ENCODE results near the gene KTN1.

KTN1 gene

GRCh38 chr14:55730592-55731310, 150.7 kb downstream of the KTN1 start:
- H3K4me1 ChIP-seq (ENCODE audit: insufficient read depth, low read length, severe bottlenecking), result no peaks in the 10 kb centered on the region
- H3F3A ChIP-seq (ENCODE audit: insufficient read depth, low read length), result no peaks in the 10 kb centered on the region
- no peaks in the 10 kb centered on the region for H4K20me1 ChIP-seq (ENCODE audit: insufficient read depth, low read length)
- no peak overlapping the region for H3K4me2 ChIP-seq (ENCODE audit: low read length)
- no peak overlapping the region for H3K9ac ChIP-seq (ENCODE audit: low read length)
- H3K36me3 ChIP-seq (ENCODE audit: insufficient read depth, low read length), result no peaks in the 10 kb centered on the region
- TF ChIP-seq, protein P1, sequence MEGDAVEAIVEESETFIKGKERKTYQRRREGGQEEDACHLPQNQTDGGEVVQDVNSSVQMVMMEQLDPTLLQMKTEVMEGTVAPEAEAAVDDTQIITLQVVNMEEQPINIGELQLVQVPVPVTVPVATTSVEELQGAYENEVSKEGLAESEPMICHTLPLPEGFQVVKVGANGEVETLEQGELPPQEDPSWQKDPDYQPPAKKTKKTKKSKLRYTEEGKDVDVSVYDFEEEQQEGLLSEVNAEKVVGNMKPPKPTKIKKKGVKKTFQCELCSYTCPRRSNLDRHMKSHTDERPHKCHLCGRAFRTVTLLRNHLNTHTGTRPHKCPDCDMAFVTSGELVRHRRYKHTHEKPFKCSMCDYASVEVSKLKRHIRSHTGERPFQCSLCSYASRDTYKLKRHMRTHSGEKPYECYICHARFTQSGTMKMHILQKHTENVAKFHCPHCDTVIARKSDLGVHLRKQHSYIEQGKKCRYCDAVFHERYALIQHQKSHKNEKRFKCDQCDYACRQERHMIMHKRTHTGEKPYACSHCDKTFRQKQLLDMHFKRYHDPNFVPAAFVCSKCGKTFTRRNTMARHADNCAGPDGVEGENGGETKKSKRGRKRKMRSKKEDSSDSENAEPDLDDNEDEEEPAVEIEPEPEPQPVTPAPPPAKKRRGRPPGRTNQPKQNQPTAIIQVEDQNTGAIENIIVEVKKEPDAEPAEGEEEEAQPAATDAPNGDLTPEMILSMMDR (IDR thresholded peaks at IDR 0.05; ENCODE audit: low read length), result no peak
- no peak for TF ChIP-seq EZH2 (IDR thresholded peaks at IDR 0.05; ENCODE audit: borderline replicate concordance, low read length)
- H3K9me3 ChIP-seq (ENCODE audit: low read length), result no peaks in the 10 kb centered on the region
- H2AFZ ChIP-seq (ENCODE audit: low read length), result no peak overlapping the region
- no peak overlapping the region for H3K4me3 ChIP-seq (ENCODE audit: low read depth, low read length, poor library complexity, severe bottlenecking)
- no peak overlapping the region for H3K27ac ChIP-seq (ENCODE audit: low read depth, low read length, poor library complexity, severe bottlenecking)
- no peaks in the 10 kb centered on the region for H3K9me2 ChIP-seq (ENCODE audit: low read depth, low read length)
- no peaks in the 10 kb centered on the region for H3K79me2 ChIP-seq (ENCODE audit: insufficient read depth, low read length)
- no peaks in the 10 kb centered on the region for H3K27me3 ChIP-seq (ENCODE audit: insufficient read depth, low read length)

DNA sequence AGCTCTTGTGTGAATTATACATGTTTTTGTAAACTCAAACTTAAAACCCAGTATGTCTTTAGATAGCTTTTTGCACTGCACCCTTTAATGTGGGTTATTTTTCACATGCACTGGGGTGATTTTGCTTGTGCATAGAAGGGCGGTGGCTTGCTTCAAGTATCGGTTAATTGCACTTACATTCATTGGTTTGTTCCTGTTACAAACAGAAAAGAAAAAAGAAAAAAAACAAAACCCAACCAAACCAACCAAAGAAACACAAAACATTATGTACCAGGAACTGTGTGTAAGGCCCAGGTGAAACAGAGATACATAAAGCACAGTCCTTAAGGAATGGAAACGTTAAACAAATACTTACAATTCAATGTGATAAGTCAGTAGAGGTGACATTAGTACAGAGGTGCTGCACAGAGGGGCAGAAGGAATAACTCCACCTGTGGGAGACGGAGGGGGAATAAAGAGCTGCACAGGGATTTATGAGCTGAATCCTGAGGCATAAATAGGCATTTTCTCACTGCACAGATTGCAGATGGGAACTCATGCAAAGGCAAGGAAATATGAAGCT, 151.4 kb downstream of the KTN1 start:
- H3K27ac ChIP-seq (ENCODE audit: low read depth, low read length, poor library complexity, severe bottlenecking), result no peak overlapping the region

DNA sequence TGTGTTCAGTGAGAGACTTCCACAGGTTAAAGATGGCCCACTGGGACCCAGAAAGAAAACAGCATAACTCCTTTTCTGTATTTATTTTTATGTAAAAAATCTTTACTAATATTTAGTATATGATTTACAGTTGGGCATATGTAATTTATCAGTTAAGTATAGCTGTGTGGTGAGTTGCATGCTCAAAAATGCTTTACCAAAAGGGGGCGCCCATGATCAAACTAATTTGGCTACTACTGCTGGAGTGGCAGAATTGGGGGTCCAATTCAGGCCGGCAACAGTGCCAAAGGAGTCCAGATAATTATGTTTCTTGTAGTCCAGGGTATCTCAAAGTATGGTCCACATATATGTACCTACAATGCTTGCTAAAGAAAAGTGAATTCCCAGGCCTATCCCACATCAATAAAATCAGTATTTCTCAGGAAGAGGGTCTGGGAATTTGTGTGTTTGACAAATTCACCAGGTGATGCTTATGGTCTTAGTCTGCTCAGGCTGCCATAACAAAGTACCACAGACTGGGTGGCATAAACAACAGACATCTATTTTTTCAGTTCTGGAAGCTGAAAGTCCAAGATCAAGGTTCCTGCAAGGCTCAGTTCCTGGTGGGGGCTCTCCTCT, 152.0 kb downstream of the KTN1 start:
- TF ChIP-seq, protein P1 (IDR thresholded peaks at IDR 0.05; ENCODE audit: low read length), result peak; percentile 63
- no peak for TF ChIP-seq EZH2 (IDR thresholded peaks at IDR 0.05; ENCODE audit: borderline replicate concordance, low read length)
- no peak overlapping the region for H3K27ac ChIP-seq (ENCODE audit: low read depth, low read length, poor library complexity, severe bottlenecking)

More for the DNA sequence above, 151.4 kb downstream of the KTN1 start:
- Histone ChIP-seq H2AFZ (ENCODE audit: low read length) (no peak overlapping the region), H3K9me3 (ENCODE audit: low read length) (no peaks in the 10 kb centered on the region), H3F3A (ENCODE audit: insufficient read depth, low read length) (no peaks in the 10 kb centered on the region), H3K36me3 (ENCODE audit: insufficient read depth, low read length) (no peaks in the 10 kb centered on the region), H4K20me1 (ENCODE audit: insufficient read depth, low read length) (no peaks in the 10 kb centered on the region), H3K9ac (ENCODE audit: low read length) (no peak overlapping the region), H3K4me1 (ENCODE audit: insufficient read depth, low read length, severe bottlenecking) (no peaks in the 10 kb centered on the region), H3K4me3 (ENCODE audit: low read depth, low read length, poor library complexity, severe bottlenecking) (no peak overlapping the region), H3K9me2 (ENCODE audit: low read depth, low read length) (no peaks in the 10 kb centered on the region), H3K79me2 (ENCODE audit: insufficient read depth, low read length) (no peaks in the 10 kb centered on the region), H3K27me3 (ENCODE audit: insufficient read depth, low read length) (no peaks in the 10 kb centered on the region), H3K4me2 (ENCODE audit: low read length) (no peak overlapping the region)
- TF ChIP-seq, protein P1 (IDR thresholded peaks at IDR 0.05; ENCODE audit: low read length), result no peak
- no peak for TF ChIP-seq EZH2 (IDR thresholded peaks at IDR 0.05; ENCODE audit: borderline replicate concordance, low read length)

More for the DNA sequence above, 152.0 kb downstream of the KTN1 start:
- no peaks in the 10 kb centered on the region for H3K9me2 ChIP-seq (ENCODE audit: low read depth, low read length)
- no peak overlapping the region for H2AFZ ChIP-seq (ENCODE audit: low read length)
- no peak overlapping the region for H3K9ac ChIP-seq (ENCODE audit: low read length)
- H4K20me1 ChIP-seq (ENCODE audit: insufficient read depth, low read length), result no peaks in the 10 kb centered on the region
- no peaks in the 10 kb centered on the region for H3K36me3 ChIP-seq (ENCODE audit: insufficient read depth, low read length)
- H3K4me3 ChIP-seq (ENCODE audit: low read depth, low read length, poor library complexity, severe bottlenecking), result no peak overlapping the region
- no peak overlapping the region for H3K4me2 ChIP-seq (ENCODE audit: low read length)
- H3K79me2 ChIP-seq (ENCODE audit: insufficient read depth, low read length), result no peaks in the 10 kb centered on the region
- no peaks in the 10 kb centered on the region for H3K4me1 ChIP-seq (ENCODE audit: insufficient read depth, low read length, severe bottlenecking)
- no peaks in the 10 kb centered on the region for H3K9me3 ChIP-seq (ENCODE audit: low read length)
- H3F3A ChIP-seq (ENCODE audit: insufficient read depth, low read length), result no peaks in the 10 kb centered on the region
- H3K27me3 ChIP-seq (ENCODE audit: insufficient read depth, low read length), result no peaks in the 10 kb centered on the region

Data from OCI-LY1 (cell line).